ENCODE data around the gene GASK1A. TPM values are rescaled to one million over a fixed set of nuclear protein-coding genes. Genes with fewer than 3 reads are reported as not detected.

The GASK1A gene
- total and polyA plus RNA-seq, 7 donors, result 0.92 to 32.7 (median 8.1) TPM

DNA sequence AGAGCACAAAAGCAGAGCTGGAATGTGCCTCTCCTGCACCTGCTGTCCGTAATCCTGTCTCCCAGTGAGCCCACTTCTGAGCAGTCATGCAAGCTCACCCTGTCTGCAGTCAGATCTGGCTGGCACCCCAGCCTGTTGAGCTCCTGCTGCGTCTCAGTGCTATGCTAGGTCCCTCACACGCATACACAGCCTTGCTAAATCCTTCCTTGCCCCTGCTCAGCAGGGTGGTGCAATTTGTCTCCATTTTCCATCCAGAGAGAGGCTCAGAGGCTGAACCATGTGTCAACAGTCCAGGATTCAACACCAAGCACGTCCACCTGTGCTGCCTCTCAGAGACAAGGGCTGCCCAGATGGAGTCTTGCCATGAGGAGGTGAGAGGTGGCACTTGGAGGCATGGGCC is 115.7 kb downstream of the GASK1A start:
- Histone ChIP-seq H3K27ac (no peak overlapping the region), H3K36me3 (no peaks in the 10 kb centered on the region), H3K4me3 (no peak overlapping the region), H3K4me1 (peaks cover 0 to 47% (median 36%) of the 10 kb centered on the region in 4 donors), H3K27me3 (no peaks in the 10 kb centered on the region), H3K9me3 (no peaks in the 10 kb centered on the region)
- intact Hi-C loops (cut with DNase I), result no loop called here
- no peak for DNase-seq
- TF ChIP-seq EP300 (IDR thresholded peaks at IDR 0.05) (no peak), POLR2AphosphoS5 (IDR thresholded peaks at IDR 0.05) (no peak), POLR2A (IDR thresholded peaks at IDR 0.05) (no peak)
- TF ChIP-seq, protein P1, sequence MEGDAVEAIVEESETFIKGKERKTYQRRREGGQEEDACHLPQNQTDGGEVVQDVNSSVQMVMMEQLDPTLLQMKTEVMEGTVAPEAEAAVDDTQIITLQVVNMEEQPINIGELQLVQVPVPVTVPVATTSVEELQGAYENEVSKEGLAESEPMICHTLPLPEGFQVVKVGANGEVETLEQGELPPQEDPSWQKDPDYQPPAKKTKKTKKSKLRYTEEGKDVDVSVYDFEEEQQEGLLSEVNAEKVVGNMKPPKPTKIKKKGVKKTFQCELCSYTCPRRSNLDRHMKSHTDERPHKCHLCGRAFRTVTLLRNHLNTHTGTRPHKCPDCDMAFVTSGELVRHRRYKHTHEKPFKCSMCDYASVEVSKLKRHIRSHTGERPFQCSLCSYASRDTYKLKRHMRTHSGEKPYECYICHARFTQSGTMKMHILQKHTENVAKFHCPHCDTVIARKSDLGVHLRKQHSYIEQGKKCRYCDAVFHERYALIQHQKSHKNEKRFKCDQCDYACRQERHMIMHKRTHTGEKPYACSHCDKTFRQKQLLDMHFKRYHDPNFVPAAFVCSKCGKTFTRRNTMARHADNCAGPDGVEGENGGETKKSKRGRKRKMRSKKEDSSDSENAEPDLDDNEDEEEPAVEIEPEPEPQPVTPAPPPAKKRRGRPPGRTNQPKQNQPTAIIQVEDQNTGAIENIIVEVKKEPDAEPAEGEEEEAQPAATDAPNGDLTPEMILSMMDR (IDR thresholded peaks at IDR 0.05), result no peak
- 93% methylated on average over 4 of the region's 4 CpGs for WGBS, 2 donors

DNA sequence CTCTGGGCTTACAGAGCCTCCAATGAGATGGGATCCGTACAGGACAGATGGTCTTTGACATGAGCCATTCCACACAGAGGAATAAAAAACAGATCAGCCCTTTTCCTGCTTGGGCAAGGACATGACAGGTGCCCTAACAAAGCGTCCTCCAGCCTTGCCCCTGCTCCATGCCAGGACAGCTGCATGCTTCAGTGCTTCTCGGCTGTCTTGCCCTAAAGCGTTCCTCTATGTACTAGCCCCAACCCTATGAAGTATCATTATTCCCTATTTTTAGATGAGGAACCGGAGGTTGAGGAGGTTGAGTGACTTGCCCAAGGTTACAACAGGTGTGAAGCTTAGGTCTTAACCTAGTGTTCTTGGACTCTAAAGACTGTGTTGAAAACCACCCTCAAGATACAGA is 116.3 kb downstream of the GASK1A start:
- Histone ChIP-seq H3K36me3 (no peaks in the 10 kb centered on the region), H3K9me3 (no peaks in the 10 kb centered on the region), H3K27me3 (no peaks in the 10 kb centered on the region), H3K27ac (no peak overlapping the region), H3K4me1 (peaks cover 0 to 41% (median 32%) of the 10 kb centered on the region in 4 donors), H3K4me3 (no peak overlapping the region)
- intact Hi-C loops (cut with DNase I), result no loop called here
- DNase-seq, result no peak
- TF ChIP-seq POLR2AphosphoS5 (IDR thresholded peaks at IDR 0.05) (no peak), POLR2A (IDR thresholded peaks at IDR 0.05) (no peak), EP300 (IDR thresholded peaks at IDR 0.05) (no peak)
- TF ChIP-seq, protein P1 (IDR thresholded peaks at IDR 0.05), result no peak
- WGBS, 2 donors, result 96% methylated on average over 5 of the region's 5 CpGs

DNA sequence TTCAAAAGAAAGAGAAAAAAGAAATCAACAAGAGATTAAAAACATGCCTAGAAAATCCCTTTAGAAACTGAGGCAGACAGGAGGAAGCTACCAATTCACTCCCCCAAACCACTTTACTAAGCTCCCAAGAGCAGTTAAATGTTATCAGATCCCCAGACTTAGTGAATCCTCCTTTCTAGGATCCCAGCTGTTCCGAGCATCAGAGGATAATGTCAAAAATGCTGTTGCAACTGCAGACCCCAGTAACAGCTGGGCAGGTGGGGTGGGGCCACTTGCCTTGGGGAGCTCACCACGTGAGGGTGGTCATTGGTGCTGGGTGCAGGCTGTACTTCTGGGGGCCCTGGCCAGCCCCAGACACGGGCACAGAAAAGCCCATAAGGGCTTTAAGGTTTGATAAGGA is 117.7 kb downstream of the GASK1A start:
- Histone ChIP-seq H3K27ac (no peak overlapping the region), H3K9me3 (no peaks in the 10 kb centered on the region), H3K36me3 (no peaks in the 10 kb centered on the region), H3K4me3 (no peak overlapping the region), H3K4me1 (peaks cover 0 to 27% (median 20%) of the 10 kb centered on the region in 4 donors), H3K27me3 (no peaks in the 10 kb centered on the region)
- DNase-seq, result no peak
- TF ChIP-seq EP300 (IDR thresholded peaks at IDR 0.05) (no peak), POLR2AphosphoS5 (IDR thresholded peaks at IDR 0.05) (no peak), POLR2A (IDR thresholded peaks at IDR 0.05) (no peak)
- TF ChIP-seq, protein P1 (IDR thresholded peaks at IDR 0.05), result no peak
- intact Hi-C loops (cut with DNase I), result no loop called here
- 85 to 88% methylated on average over 3 of the region's 3 CpGs for WGBS, 2 donors

DNA sequence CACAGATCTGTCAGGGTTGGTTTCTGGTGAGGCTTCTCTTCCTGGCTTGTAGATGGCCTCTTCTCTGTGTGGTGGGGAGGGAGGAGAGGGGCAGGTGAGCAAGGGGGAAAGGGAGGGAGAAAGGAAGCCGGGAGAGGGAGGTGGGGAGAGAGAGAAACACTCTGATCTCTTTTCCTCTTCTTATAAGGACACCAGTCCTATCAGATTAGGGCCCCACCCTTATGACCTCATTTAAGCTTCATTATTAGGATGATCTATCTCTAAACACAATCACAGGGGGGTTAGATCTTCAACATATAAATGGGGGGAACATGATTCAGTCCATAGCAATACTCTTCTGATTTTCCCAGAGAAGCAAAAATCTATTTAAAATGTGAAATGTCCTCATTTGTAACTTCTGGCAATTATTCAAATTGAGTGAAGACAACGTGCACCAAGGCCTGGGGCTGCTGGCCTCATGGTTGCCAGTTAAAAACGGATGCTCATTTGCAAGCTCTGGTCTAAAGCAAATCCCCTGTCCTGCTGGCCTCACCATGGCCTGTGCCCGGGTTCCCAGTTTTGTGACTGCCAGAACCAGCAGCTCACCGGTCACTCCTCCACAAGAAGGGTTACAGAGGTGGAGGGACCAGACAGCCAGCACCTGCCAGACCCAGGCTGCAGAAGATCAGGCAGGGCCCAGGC is 118.4 kb downstream of the GASK1A start:
- TF ChIP-seq EP300 (IDR thresholded peaks at IDR 0.05), result no peak
- no peak for TF ChIP-seq POLR2A (IDR thresholded peaks at IDR 0.05)
- TF ChIP-seq, protein P1 (IDR thresholded peaks at IDR 0.05), result no peak
- TF ChIP-seq POLR2AphosphoS5 (IDR thresholded peaks at IDR 0.05), result no peak
- H3K4me3 ChIP-seq, result no peak overlapping the region
- no peaks in the 10 kb centered on the region for H3K27me3 ChIP-seq
- H3K36me3 ChIP-seq, result no peaks in the 10 kb centered on the region
- no peak for DNase-seq
- H3K4me1 ChIP-seq, result peaks cover 0 to 25% (median 20%) of the 10 kb centered on the region in 4 donors
- no peaks in the 10 kb centered on the region for H3K9me3 ChIP-seq
- WGBS, 2 donors, result 80 to 81% methylated on average over 5 of the region's 5 CpGs
- no peak overlapping the region for H3K27ac ChIP-seq
- intact Hi-C loops (cut with DNase I), result no loop called here

DNA sequence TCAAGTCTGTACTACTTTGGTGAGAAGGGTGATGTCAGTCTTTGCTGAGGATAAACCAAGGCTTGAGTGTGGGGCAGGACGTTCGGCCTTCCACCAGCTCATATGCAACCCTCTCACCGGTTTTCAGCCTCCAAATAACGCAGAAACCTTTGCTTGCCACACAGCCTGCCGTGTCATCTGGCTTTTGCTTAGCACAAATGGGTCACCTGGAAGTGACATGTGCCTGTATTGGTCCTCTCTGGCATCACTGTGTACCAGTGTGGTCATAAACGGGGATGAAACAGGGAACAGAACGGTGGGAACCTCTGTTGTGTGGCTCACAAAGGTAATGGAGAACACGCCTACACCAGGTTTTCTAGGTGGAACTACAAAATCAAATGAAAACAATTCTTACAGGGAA is 119.7 kb downstream of the GASK1A start:
- Histone ChIP-seq H3K9me3 (no peaks in the 10 kb centered on the region), H3K4me1 (peaks cover 0 to 25% (median 17%) of the 10 kb centered on the region in 4 donors), H3K27me3 (no peaks in the 10 kb centered on the region), H3K36me3 (no peaks in the 10 kb centered on the region), H3K27ac (no peak overlapping the region), H3K4me3 (no peak overlapping the region)
- whole genome bisulfite sequencing, 2 donors, result 93 to 96% methylated on average over 8 of the region's 8 CpGs
- TF ChIP-seq EP300 (IDR thresholded peaks at IDR 0.05) (no peak), POLR2AphosphoS5 (IDR thresholded peaks at IDR 0.05) (no peak)
- DNase-seq, result no peak
- intact Hi-C loops (cut with DNase I), result no loop called here

Data from sigmoid colon (tissue), 7 donors.